Activated CD8-positive, alpha-beta memory T cell treated with anti-CD3 and anti-CD28 coated beads, Interleukin-2, amount 50 U/mL, for 4 hours (primary cell): Measurements from ENCODE around the gene ZNF567.
"Not testable (repeated sequence)": the region's sequence is repeated elsewhere in the genome, so short reads cannot be mapped to it uniquely, and the experiment has no call there.

Experiments
- DNase-seq: peaks from one replicate; pipeline ENCODE4 v3.0.0-alpha.2; 2020

Gene ZNF567

DNA sequence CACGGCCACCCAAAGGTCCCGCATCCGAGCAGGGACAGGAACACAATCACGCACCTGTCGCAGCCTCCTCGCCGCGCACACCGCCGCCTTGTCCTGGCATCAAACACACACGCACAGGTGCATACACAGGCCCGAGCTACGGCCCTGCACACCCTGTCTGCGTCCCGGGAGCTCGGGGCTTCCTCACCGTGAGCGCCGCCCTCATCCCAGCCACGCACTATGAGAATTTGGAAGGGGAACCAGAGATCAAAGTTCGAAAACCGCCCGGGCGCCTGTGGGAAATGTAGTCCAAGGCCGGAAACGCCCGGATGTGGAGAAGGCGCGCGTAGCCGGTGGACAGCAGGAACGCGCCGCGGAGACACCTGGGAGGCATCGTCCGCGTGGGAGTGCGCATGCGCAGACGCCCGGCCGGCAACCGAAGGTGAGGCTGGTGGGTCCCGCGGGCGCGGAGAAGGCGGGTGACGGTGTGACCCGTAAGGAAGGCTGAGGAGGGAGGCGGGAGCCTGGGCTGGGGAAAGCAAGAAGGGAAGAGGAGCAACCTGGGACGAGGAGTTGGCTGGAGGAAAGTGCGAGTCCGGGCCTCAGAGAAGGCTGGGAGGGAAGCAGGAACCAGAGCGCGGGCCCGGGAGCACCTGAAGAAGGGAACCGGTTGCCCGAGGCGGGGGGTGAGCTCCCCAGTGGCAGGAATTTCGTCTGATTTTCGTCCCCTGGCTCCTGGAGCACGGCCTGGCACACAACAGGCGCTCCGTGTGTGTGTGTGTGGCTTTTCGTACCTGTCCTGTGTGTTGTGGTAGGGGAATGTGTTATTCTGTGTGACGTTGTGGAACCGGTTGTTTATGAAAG lies at the start of gene ZNF567:
Gene ZNF567, plus strand, starts transcription at position 399 of the 843 bp plus-strand sequence. CDS start 7,256 bp downstream, outside the sequence.
- DNase-seq, result peak; percentile 99

- no peak for DNase-seq
Measured at GRCh38 chr19:36638862-36639510, 48.4 kb upstream of the ZNF567 start.

DNA sequence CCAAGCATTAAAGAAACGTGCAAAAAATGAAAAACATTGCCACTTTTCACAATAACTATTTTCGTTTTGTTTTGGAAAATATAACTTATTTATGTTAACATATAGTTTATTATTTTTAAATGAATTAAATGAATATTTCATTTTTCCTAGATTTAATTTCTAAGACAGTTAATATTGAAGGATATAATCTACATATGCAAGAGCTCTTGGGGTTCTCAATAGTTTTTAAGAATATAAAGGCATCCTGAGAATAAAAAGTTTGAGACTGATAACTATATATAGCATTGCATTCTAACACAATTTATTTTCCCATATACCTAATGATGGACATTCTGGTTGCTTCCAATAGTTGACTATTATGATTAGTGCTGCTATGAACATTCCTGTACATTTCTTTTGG lies 40.7 kb upstream of the ZNF567 start:
- DNase-seq, result no peak

- no peak for DNase-seq
Measured at GRCh38 chr19:36652958-36653357, 34.5 kb upstream of the ZNF567 start.

DNA sequence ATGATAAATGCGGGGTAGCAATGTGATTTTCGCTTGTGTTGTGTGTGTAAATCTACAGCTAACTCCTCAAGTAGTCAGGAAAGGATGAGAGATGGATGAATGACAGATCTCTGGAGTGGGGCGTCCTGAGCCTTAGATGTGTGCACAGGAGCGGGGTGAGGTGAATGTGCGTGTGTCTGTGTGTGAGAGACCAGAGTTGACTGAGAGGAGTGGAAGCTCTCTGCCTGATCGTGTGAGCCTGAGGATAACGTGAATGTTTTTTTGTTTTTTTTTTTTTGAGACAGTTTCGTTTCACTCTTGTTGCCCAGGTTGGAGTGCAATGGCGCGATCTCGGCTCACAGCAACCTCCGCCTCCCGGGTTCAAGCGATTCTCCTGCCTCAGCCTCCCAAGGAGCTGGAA lies 21.6 kb upstream of the ZNF567 start:
- DNase-seq, result no peak

GRCh38 chr19:36668646-36669045 lies 18.8 kb upstream of the ZNF567 start:
- no peak for DNase-seq

DNA sequence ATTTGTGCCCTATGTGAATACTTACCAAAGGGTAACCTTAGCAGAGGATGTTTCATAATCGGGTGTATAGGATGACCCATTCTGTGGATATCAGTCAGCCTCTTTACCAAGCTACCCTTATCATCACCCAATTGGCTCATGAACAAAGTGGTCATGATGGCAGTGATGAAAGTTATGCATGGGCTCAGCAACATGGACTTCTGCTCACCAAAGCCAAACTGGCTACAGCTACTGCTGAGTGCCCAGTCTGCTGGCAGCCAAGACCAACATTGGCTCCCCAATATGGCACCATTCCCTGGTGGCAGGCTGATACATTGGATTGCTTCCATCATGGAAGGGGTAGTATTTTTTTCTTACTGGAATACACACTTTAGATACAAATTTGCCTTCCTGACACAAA lies 15.0 kb upstream of the ZNF567 start:
- no peak for DNase-seq

- DNase-seq, result no peak
Measured at GRCh38 chr19:36674201-36674600, 13.2 kb upstream of the ZNF567 start.

DNA sequence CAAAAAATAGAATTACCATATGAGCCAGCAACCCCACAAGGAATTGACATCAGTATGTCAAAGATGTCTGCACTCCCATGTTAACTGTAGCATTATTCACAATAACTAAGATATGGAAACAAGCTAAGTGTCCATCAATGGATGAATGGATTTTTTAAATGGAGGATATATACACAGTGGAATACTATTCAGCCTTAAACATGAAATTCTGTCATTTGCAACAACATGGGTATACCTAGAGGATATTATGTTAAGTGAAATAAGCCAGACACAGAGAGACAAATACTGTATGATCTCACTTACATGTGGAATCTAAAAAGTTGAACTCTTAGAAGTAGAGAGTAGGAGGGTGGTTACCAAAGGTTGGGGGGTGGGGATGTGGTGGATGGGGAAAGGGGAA lies 8.0 kb upstream of the ZNF567 start:
- DNase-seq, result no peak

DNA sequence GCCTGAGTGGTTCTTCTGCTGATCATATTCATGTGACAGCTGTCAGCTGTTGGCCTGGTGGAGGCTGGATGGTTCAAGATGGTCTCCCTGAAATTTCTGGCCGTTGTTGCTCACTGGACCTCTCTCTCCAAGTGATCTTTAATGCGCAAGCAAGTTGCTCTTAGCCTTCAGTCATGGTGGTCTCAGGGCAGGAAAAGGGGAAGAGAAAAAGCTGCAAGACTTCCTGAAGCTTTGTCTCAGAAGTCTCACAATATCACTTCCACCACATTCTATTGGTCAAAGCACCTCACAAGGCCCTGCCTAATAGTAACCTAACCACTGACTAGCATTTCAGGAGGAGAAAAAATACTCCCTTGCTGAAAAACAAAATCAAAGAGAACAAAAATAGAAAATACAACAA lies 1.6 kb upstream of the ZNF567 start:
- DNase-seq, result no peak

- DNase-seq, result no peak
Measured at GRCh38 chr19:36686365-36687213, 823 bp upstream of the ZNF567 start.

GRCh38 chr19:36688058-36688457 lies 646 bp downstream of the ZNF567 start:
- DNase-seq, result no peak

DNA sequence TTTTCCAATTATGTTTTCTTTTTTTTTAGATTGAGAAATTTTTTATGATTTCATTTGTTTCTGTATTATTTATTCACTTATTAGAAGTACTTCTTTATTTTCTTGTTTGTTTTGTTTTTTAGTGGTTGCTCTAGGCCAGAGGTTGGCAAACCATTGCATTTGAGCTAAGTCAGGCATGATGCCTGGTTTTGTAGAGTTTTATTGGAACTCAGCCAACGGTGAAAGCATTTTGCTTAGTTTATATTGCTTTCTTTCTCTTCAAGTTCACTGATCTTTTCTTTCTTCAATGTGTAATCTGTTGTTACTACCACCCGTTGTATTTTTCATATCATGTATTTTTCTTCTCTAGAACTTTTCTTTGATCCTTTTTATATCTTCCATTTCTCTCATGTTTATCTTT lies 19.7 kb downstream of the ZNF567 start:
- DNase-seq, result no peak

GRCh38 chr19:36709423-36709822 lies 22.0 kb downstream of the ZNF567 start:
- no peak for DNase-seq

DNA sequence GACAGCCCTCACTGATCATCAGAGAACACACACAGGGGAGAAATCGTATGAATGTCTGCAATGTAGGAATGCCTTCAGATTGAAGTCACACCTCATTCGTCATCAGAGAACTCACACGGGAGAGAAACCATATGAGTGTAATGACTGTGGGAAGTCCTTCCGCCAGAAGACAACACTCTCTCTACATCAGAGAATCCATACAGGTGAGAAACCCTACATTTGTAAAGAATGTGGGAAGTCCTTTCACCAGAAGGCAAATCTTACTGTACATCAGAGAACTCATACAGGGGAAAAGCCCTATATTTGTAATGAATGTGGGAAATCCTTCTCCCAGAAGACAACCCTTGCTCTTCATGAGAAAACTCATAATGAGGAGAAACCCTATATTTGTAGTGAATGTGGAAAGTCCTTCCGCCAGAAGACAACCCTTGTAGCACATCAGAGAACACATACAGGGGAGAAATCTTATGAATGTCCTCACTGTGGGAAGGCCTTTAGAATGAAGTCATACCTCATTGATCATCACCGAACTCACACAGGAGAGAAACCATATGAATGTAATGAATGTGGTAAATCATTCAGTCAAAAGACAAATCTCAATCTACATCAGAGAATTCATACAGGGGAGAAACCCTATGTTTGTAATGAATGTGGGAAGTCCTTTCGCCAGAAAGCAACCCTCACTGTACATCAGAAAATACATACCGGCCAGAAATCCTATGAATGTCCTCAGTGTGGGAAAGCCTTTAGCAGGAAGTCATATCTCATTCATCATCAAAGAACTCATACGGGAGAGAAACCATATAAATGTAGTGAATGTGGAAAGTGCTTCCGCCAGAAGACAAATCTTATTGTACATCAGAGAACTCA lies 32.5 kb downstream of the ZNF567 start:
- no peak for DNase-seq

DNA sequence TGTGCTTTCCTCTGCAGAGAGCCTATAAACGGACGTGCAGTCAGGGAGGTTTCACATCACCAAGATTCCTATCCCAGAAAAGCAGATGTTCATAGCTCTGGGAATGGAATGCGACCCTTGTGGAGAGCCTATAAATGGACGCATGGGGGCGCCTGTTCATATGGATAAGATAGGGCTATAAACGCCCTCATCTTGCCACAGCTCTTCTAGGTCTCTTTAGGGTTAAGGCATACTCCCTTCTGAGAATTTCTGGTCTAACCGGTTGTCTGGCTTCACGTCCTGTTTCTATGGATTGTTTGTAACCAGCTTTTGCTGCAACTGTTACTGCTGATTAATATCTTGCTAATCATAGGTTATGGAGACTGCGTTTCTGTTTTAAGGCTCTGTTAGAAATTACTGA lies 48.8 kb downstream of the ZNF567 start:
- not testable (repeated sequence) for DNase-seq

DNA sequence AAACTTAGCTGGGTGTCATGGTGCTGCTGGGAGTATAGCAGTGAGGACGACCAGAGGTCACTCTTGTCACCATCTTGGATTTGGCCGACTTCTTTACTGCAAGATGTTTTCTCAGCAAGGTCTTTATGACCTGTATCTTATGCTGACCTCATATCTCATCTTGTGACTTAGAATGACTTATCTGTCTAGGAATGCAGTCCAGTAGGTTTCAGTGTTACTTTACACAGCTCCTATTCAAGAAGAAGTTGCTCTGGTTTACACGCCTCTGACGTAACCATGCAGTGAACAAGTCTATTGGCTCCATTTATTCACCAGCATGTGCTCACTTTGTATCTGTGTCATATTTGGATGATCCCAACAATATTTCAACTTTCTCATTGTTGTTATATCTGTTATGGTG lies 58.5 kb downstream of the ZNF567 start:
- DNase-seq, result no peak

GRCh38 chr19:36747750-36748149 lies 60.3 kb downstream of the ZNF567 start:
- DNase-seq, result no peak

- DNase-seq, result no peak
Measured at GRCh38 chr19:36748431-36749275, 61.2 kb downstream of the ZNF567 start.

- DNase-seq, result not testable (repeated sequence)
Measured at GRCh38 chr19:36749613-36750012, 62.2 kb downstream of the ZNF567 start.

- DNase-seq, result no peak
Measured at GRCh38 chr19:36750066-36750691, 62.8 kb downstream of the ZNF567 start.
